IMR-90 (cell line): ENCODE measurements around the gene ABCA8.

ENCODE experiments used
- BHLHE40 ChIP-seq: fragments of 150-350 bp; IDR thresholded peaks from 2 replicates; pipeline ENCODE4 v1.6.1; 2016; ENCODE audit warnings: mild to moderate bottlenecking, low read depth, low read length
- CTCF ChIP-seq: conservative IDR thresholded peaks from 2 replicates; pipeline ENCODE4 v1.5.1; 2012; ENCODE audit warnings: mild to moderate bottlenecking, low read depth, low read length, improper control_type of control experiment
- ELK1 ChIP-seq: fragments of 150-350 bp; IDR thresholded peaks from 2 replicates; pipeline ENCODE4 v1.6.1; 2016; ENCODE audit warnings: low read depth, mild to moderate bottlenecking, low read length, moderate library complexity, borderline replicate concordance
- FOS ChIP-seq: fragments of 150-350 bp; IDR thresholded peaks from 2 replicates; pipeline ENCODE4 v1.6.1; 2016; ENCODE audit warnings: low read depth, low read length
- MAZ ChIP-seq: IDR thresholded peaks from 2 replicates; pipeline ENCODE4 v1.6.1; 2012; ENCODE audit warnings: low read depth, mild to moderate bottlenecking, low read length, improper control_type of control experiment, moderate library complexity, borderline replicate concordance
- POLR2A ChIP-seq: IDR thresholded peaks from 2 replicates; pipeline ENCODE4 v1.6.1; 2012; ENCODE audit warnings: mild to moderate bottlenecking, low read depth, low read length

GRCh38 chr17:68963958-68964357 is 8.8 kb upstream of the ABCA8 start:
- no peak for TF ChIP-seq CTCF
- no peak for TF ChIP-seq POLR2A
- TF ChIP-seq FOS: no peak
- TF ChIP-seq MAZ: no peak
- no peak for TF ChIP-seq ELK1
- TF ChIP-seq BHLHE40: no peak
